Measurements from ENCODE around the gene FUS.

FUS gene

GRCh38 chr16:31225193-31225592 is 45.3 kb downstream of the FUS start:
- no peak for DNase-seq (ENCODE audit: low read depth in 4 of 4, low spot score in 1 of 4)

- no peak for DNase-seq (ENCODE audit: low read depth in 4 of 4, low spot score in 1 of 4)
These were observed 48.3 kb downstream of the FUS start for GRCh38 chr16:31228206-31228605.

DNA sequence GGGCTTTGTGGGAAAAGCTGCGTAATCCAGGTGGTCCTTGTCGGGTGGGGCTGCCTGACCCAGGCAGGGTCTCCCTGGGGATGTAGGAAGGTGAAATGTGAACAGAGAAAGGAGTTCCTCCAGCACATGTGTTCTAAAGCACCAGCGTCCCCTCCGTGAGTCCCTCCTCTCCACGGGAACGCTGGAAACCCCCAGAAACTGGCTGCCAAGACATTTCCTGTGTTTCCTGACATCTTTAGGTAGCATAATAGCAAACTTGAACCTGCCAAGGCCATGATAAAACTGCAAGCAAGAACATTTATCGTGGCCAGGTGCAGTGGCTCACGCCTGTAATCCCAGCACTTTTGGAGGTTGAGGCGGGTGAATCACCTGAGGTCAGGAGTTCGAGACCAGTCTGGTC is 49.6 kb downstream of the FUS start:
- no peak for DNase-seq (ENCODE audit: low read depth in 4 of 4, low spot score in 1 of 4)

- DNase-seq (ENCODE audit: low read depth in 4 of 4, low spot score in 1 of 4) = no peak
These were observed 58.1 kb downstream of the FUS start for GRCh38 chr16:31238041-31238440.
